Osteoblast (primary cell): ENCODE results near the gene CAPZB. TPM values are rescaled to one million over a fixed set of nuclear protein-coding genes. Genes with fewer than 3 reads are reported as not detected.
A peak's percentile ranks its signal among the peaks of the same experiment; 100 is the strongest.

Experiments used
- DNase-seq: peaks from one replicate; pipeline ENCODE4 v3.0.0; 2011; ENCODE audit warnings: low spot score, mixed read lengths; ENCODE audit not compliant: insufficient read length; ENCODE audit errors: missing footprints
- H2AFZ ChIP-seq: 2 replicates; pipeline ENCODE4 v1.6.0; 2011; ENCODE audit warnings: mild to moderate bottlenecking, low read length
- H3K27ac ChIP-seq: 2 replicates; pipeline ENCODE4 v1.5.1; 2011; ENCODE audit warnings: mild to moderate bottlenecking, low read depth, low read length, moderate library complexity
- H3K27me3 ChIP-seq: 2 replicates; pipeline ENCODE4 v1.6.0; 2012; ENCODE audit warnings: mild to moderate bottlenecking, control low read depth, inconsistent platforms, low read length, moderate library complexity; ENCODE audit not compliant: insufficient read depth
- H3K36me3 ChIP-seq: 2 replicates; pipeline ENCODE4 v1.5.1; 2011; ENCODE audit warnings: mild to moderate bottlenecking, low read length, control low read depth, moderate library complexity; ENCODE audit not compliant: insufficient read depth
- H3K4me1 ChIP-seq: 2 replicates; pipeline ENCODE4 v1.5.1; 2011; ENCODE audit warnings: mild to moderate bottlenecking, low read length, control low read depth, moderate library complexity; ENCODE audit not compliant: insufficient read depth
- H3K4me2 ChIP-seq: 2 replicates; pipeline ENCODE4 v1.6.0; 2011; ENCODE audit warnings: mild to moderate bottlenecking, low read length; ENCODE audit not compliant: insufficient read depth
- H3K4me3 ChIP-seq: fragments of 200-600 bp; sonication (generic); 3 replicates; pipeline ENCODE4 v1.5.1; 2012; ENCODE audit warnings: mild to moderate bottlenecking, low read length, inconsistent platforms; ENCODE audit not compliant: insufficient read depth
- H3K79me2 ChIP-seq: 2 replicates; pipeline ENCODE4 v1.6.0; 2012; ENCODE audit warnings: mild to moderate bottlenecking, low read length, control low read depth, inconsistent platforms; ENCODE audit not compliant: insufficient read depth
- H3K9me3 ChIP-seq: 2 replicates; pipeline ENCODE4 v1.5.1; 2011; ENCODE audit warnings: low read depth, low read length, control low read depth
- H4K20me1 ChIP-seq: 2 replicates; pipeline ENCODE4 v1.6.0; 2012; ENCODE audit warnings: mild to moderate bottlenecking, low read length, control low read depth; ENCODE audit not compliant: insufficient read depth
- total RNA-seq: library from RNA; depleted of rRNA; stranded (reverse); fragments of >200 nt; gene quantifications from 2 replicates; pipeline ENCODE4 v1.2.3, GENCODE V29; 2012
- TF ChIP-seq, protein P1 (sequence below): IDR thresholded peaks from 2 replicates; pipeline ENCODE4 v1.5.1; 2011; ENCODE audit warnings: mild to moderate bottlenecking, low read depth, low read length, moderate library complexity; ENCODE audit errors: extremely low read depth

The CAPZB gene
- total RNA-seq, 1 donor = 217 TPM

DNA sequence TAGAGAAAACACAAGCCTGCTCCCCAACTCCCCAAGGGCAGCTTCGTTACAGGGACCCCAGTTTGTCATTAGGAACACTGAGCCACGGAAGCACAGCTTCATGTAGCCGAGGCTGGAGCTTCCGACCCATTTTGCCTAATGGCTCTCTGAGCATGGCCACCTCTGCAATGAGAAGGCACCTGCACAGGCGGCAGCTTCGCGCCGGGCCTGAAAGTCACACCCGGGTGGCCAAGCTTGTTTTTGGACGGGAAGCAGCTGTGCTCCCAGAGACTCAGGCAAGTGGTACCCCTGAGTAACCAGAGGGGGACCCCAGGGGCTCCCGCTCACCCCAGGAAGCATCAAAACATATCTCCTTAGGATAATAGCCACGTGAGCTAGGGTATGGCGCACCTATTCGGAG, 92.3 kb downstream of the CAPZB start:
- no peak overlapping the region for H3K4me2 ChIP-seq
- peaks cover 24% of the 10 kb centered on the region for H3K4me1 ChIP-seq
- H3K36me3 ChIP-seq = peaks cover 19% of the 10 kb centered on the region
- H2AFZ ChIP-seq = no peak overlapping the region
- H3K27ac ChIP-seq = no peak overlapping the region
- H4K20me1 ChIP-seq = peaks cover 45% of the 10 kb centered on the region
- peaks cover 95% of the 10 kb centered on the region for H3K79me2 ChIP-seq
- no peak overlapping the region for H3K4me3 ChIP-seq
- no peak for DNase-seq
- no peaks in the 10 kb centered on the region for H3K9me3 ChIP-seq
- TF ChIP-seq, protein P1, sequence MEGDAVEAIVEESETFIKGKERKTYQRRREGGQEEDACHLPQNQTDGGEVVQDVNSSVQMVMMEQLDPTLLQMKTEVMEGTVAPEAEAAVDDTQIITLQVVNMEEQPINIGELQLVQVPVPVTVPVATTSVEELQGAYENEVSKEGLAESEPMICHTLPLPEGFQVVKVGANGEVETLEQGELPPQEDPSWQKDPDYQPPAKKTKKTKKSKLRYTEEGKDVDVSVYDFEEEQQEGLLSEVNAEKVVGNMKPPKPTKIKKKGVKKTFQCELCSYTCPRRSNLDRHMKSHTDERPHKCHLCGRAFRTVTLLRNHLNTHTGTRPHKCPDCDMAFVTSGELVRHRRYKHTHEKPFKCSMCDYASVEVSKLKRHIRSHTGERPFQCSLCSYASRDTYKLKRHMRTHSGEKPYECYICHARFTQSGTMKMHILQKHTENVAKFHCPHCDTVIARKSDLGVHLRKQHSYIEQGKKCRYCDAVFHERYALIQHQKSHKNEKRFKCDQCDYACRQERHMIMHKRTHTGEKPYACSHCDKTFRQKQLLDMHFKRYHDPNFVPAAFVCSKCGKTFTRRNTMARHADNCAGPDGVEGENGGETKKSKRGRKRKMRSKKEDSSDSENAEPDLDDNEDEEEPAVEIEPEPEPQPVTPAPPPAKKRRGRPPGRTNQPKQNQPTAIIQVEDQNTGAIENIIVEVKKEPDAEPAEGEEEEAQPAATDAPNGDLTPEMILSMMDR = no peak
- H3K27me3 ChIP-seq = no peaks in the 10 kb centered on the region

DNA sequence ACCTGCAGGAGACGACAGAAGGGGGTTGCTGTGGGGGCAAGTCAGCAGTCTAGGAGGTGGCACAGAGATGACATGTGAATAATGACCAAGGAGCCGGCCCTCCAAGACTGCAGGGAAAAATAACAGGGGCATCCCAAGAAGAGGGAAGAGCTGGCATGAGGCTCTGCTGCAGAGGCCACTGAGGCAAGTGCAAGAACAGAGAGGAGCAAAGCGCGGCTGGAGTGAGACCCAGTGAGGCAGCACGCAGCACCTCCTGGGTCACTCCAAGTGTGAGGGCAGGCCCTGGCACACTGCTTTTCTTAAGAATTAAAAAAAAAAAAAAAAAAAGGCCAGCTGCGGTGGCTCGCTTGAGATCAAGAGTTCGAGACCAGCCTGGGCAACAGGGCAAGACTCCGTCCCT, 93.1 kb downstream of the CAPZB start:
- H3K79me2 ChIP-seq = peaks cover 95% of the 10 kb centered on the region
- H4K20me1 ChIP-seq = peaks cover 45% of the 10 kb centered on the region
- no peaks in the 10 kb centered on the region for H3K27me3 ChIP-seq
- H2AFZ ChIP-seq = no peak overlapping the region
- H3K4me1 ChIP-seq = peaks cover 17% of the 10 kb centered on the region
- no peaks in the 10 kb centered on the region for H3K9me3 ChIP-seq
- peaks cover 16% of the 10 kb centered on the region for H3K36me3 ChIP-seq
- H3K4me2 ChIP-seq = no peak overlapping the region
- TF ChIP-seq, protein P1 = no peak
- H3K4me3 ChIP-seq = no peak overlapping the region
- no peak for DNase-seq
- no peak overlapping the region for H3K27ac ChIP-seq

DNA sequence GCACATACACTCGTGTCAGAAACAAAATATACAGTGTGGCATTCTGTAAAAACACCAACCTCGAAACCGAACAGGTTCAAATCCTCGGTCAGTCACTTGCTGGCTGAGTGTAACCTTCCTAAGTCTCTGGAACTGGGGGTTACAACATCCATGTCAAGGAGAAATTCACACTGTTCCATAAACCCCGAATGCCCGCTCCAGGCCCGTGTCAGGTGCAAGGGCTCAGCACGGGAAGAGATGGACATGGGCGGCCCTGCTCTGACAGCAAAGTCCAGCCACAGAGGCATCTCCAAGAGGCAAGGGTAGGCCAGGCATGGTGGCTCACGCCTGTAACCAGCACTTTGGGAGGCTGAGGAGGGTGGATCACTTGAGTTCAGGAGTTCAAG, 93.8 kb downstream of the CAPZB start:
- TF ChIP-seq, protein P1 = no peak
- H3K4me2 ChIP-seq = no peak overlapping the region
- peaks cover 21% of the 10 kb centered on the region for H3K4me1 ChIP-seq
- no peak for DNase-seq
- H3K79me2 ChIP-seq = peaks cover 98% of the 10 kb centered on the region
- peaks cover 51% of the 10 kb centered on the region for H4K20me1 ChIP-seq
- peak overlapping the region; percentile 72 for H3K27ac ChIP-seq
- H3K27me3 ChIP-seq = no peaks in the 10 kb centered on the region
- H3K9me3 ChIP-seq = no peaks in the 10 kb centered on the region
- H3K4me3 ChIP-seq = no peak overlapping the region
- H3K36me3 ChIP-seq = peaks cover 16% of the 10 kb centered on the region
- no peak overlapping the region for H2AFZ ChIP-seq

DNA sequence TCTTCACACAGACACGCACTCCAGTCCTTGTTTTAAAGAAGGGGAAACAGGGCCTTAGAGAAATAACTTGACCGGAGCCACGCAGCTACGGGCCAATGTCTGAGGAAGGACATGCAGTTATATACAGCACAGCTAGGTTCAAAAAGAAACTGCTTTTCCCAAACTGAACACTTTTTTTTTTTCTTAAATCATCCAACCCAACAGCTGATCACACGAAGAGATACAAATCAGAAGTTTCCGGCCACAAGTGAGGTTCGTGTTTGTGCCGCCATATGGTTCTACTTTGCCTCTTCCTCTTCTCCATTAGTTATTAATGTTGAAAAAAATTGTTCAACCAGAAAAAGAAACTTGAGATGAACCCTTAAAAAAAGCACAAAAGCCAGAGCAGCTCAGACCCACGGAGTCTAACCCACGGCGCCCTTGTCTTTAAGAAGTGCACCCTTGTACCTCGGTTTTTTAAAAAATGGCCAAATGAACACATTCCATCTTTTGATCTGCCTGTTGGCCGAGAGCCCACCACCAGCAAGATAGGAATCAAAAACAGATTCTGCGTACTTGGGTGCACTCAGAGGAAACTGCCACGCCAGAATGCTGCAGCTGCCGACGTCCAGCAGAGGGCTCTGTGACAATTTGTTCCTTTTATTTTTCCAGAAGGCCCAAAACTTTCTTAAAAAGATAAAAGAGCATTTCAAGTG, 94.3 kb downstream of the CAPZB start:
- H3K4me2 ChIP-seq = peak overlapping the region; percentile 3
- peaks cover 53% of the 10 kb centered on the region for H4K20me1 ChIP-seq
- peaks cover 24% of the 10 kb centered on the region for H3K4me1 ChIP-seq
- peaks cover 99% of the 10 kb centered on the region for H3K79me2 ChIP-seq
- TF ChIP-seq, protein P1 = peak; percentile 99
- H3K9me3 ChIP-seq = no peaks in the 10 kb centered on the region
- no peak overlapping the region for H3K4me3 ChIP-seq
- peak; percentile 92 for DNase-seq
- peaks cover 13% of the 10 kb centered on the region for H3K36me3 ChIP-seq
- no peak overlapping the region for H2AFZ ChIP-seq
- H3K27me3 ChIP-seq = no peaks in the 10 kb centered on the region
- peak overlapping the region; percentile 72 for H3K27ac ChIP-seq
